H9 (cell line): Measurements from ENCODE around the gene SMPD4. TPM values are rescaled to one million over a fixed set of nuclear protein-coding genes. Genes with fewer than 3 reads are reported as not detected.

ENCODE experiments used
- total RNA-seq: library from RNA; stranded (reverse); gene quantifications from 2 replicates; pipeline ENCODE4 v1.2.1, GENCODE V29; 2021

SMPD4 gene
- total RNA-seq, 1 experiment from 2014 or later = 105 TPM

Other genes starting within 250 kb of the SMPD4 start
- not detected in 2 replicates for gene RAB6C, start 201.9 kb downstream of the SMPD4 start, total RNA-seq
- gene POTEF, start 52.4 kb downstream of the SMPD4 start, total RNA-seq = 8.2 and 10.5 TPM in 2 replicates
- 5.9 and 6.7 TPM in 2 replicates for gene CCDC74B, start 36.5 kb downstream of the SMPD4 start, total RNA-seq
- gene MZT2B, start 660 bp upstream of the SMPD4 start, total RNA-seq = 198 and 203 TPM in 2 replicates
- gene TUBA3E, start 16.8 kb upstream of the SMPD4 start, total RNA-seq = 0.13 and 0.26 TPM in 2 replicates
- 92.9 and 101 TPM in 2 replicates for gene IMP4, start 161.3 kb upstream of the SMPD4 start, total RNA-seq
- 13.0 and 16.3 TPM in 2 replicates for gene PTPN18, start 174.5 kb upstream of the SMPD4 start, total RNA-seq